Pulmonary artery endothelial cell (primary cell): Measurements from ENCODE around the gene TXNDC12. TPM values are rescaled to one million over a fixed set of nuclear protein-coding genes. Genes with fewer than 3 reads are reported as not detected.

ENCODE experiments used
- DNase-seq: peaks from one replicate; pipeline ENCODE4 v3.0.0-alpha.2; 2011; ENCODE audit warnings: low read depth, low spot score
- total RNA-seq: library from RNA; depleted of rRNA; stranded (reverse); fragments of >200 nt; gene quantifications from 2 replicates; pipeline ENCODE4 v1.2.3, GENCODE V29; 2014

The TXNDC12 gene
- total RNA-seq, 1 donor from 2014 or later = 22.8 TPM

- peak; percentile 78 for DNase-seq
Observed at GRCh38 chr1:52002038-52002917, 52.7 kb downstream of the TXNDC12 start.

- DNase-seq = no peak
Observed at GRCh38 chr1:51998701-51999100, 56.3 kb downstream of the TXNDC12 start.

- DNase-seq = no peak
Observed at GRCh38 chr1:51997974-51998382, 57.0 kb downstream of the TXNDC12 start.

- DNase-seq = no peak
Observed at GRCh38 chr1:51990478-51990965, 64.5 kb downstream of the TXNDC12 start, which contains the start of gene RAB3B. Gene RAB3B, minus strand, starts transcription at chr1:51990700. Its CDS starts 13,583 bp downstream, at chr1:51977117.

- no peak for DNase-seq
Observed at GRCh38 chr1:51989582-51990477, 65.2 kb downstream of the TXNDC12 start.

GRCh38 chr1:51988254-51988653 lies 66.7 kb downstream of the TXNDC12 start:
- DNase-seq = no peak

- DNase-seq = no peak
Observed at GRCh38 chr1:51986718-51987117, 68.3 kb downstream of the TXNDC12 start.

- no peak for DNase-seq
Observed at GRCh38 chr1:51982161-51982560, 72.8 kb downstream of the TXNDC12 start.

GRCh38 chr1:51981555-51981954 lies 73.4 kb downstream of the TXNDC12 start:
- DNase-seq = no peak

GRCh38 chr1:51978099-51978498 lies 76.9 kb downstream of the TXNDC12 start:
- DNase-seq = no peak

GRCh38 chr1:51976846-51977602 lies 78.0 kb downstream of the TXNDC12 start:
- DNase-seq = no peak

GRCh38 chr1:51973587-51974474 lies 81.2 kb downstream of the TXNDC12 start:
- no peak for DNase-seq

Other genes with a start within 250 kb of the TXNDC12 start
- gene NRDC, start 176.5 kb downstream of the TXNDC12 start, total RNA-seq = 70.2 and 75.1 TPM in 2 replicates
- gene RAB3B, start 64.5 kb downstream of the TXNDC12 start, total RNA-seq = 14.8 and 23.3 TPM in 2 replicates
- gene KTI12, start 21.4 kb downstream of the TXNDC12 start, total RNA-seq = 12.1 and 12.4 TPM in 2 replicates
- 40.6 and 41.1 TPM in 2 replicates for gene BTF3L4, start 1.1 kb upstream of the TXNDC12 start, total RNA-seq
- 35.3 and 44.5 TPM in 2 replicates for gene ZFYVE9, start 86.9 kb upstream of the TXNDC12 start, total RNA-seq